ENCODE results near the gene ZNF774.
A peak's percentile ranks its signal among the peaks of the same experiment; 100 is the strongest.

Gene ZNF774

GRCh38 chr15:90352107-90352893, at the start of gene ZNF774 (continued):
- TF ChIP-seq BCL6B (tag by site-specific recombination; IDR thresholded peaks at IDR 0.05) (no peak), ZNF449 (tag by site-specific recombination; IDR thresholded peaks at IDR 0.05) (no peak), ZNF2 (tag by site-specific recombination; IDR thresholded peaks at IDR 0.05) (peak; percentile 19; the same call in 1 of the 2 replicates), OVOL3 (tag by site-specific recombination; IDR thresholded peaks at IDR 0.05) (no peak), ZSCAN30 (tag by site-specific recombination; IDR thresholded peaks at IDR 0.05) (no peak), ZNF529 (tag by site-specific recombination; IDR thresholded peaks at IDR 0.05; ENCODE audit: insufficient replicate concordance) (no peak), ZNF133 (tag by site-specific recombination; IDR thresholded peaks at IDR 0.05) (no peak), ZNF24 (tag by site-specific recombination; IDR thresholded peaks at IDR 0.05) (peak; percentile 39; the same call in 1 of the 2 replicates), ZNF292 (tag by site-specific recombination; IDR thresholded peaks at IDR 0.05; ENCODE audit: borderline replicate concordance, low read depth) (no peak), ZNF704 (tag by site-specific recombination; IDR thresholded peaks at IDR 0.05) (no peak), ZSCAN4 (tag by site-specific recombination; IDR thresholded peaks at IDR 0.05) (peak; percentile 15; the same call in 1 of the 2 replicates), BCL11A (tag by site-specific recombination; IDR thresholded peaks at IDR 0.05; ENCODE audit: low read depth) (no peak), ZNF274 (IDR thresholded peaks at IDR 0.05; ENCODE audit: low read length) (no peak), ZNF274 (tag by site-specific recombination; IDR thresholded peaks at IDR 0.05; ENCODE audit: borderline replicate concordance) (no peak), ZNF239 (tag by site-specific recombination; IDR thresholded peaks at IDR 0.05) (no peak), ZNF221 (tag by site-specific recombination; IDR thresholded peaks at IDR 0.05; ENCODE audit: borderline replicate concordance) (no peak), ZNF23 (tag by site-specific recombination; IDR thresholded peaks at IDR 0.05; ENCODE audit: borderline replicate concordance) (no peak), ZNF837 (tag by site-specific recombination; IDR thresholded peaks at IDR 0.05) (no peak), KLF8 (tag by site-specific recombination; IDR thresholded peaks at IDR 0.05) (peak; percentile 81), ZFP37 (tag by site-specific recombination; IDR thresholded peaks at IDR 0.05) (peak; percentile 35; the same call in 1 of the 2 replicates), ZBTB6 (tag by site-specific recombination; IDR thresholded peaks at IDR 0.05) (no peak), ELK4 (IDR thresholded peaks at IDR 0.05; ENCODE audit: borderline replicate concordance, low read depth, low read length) (no peak), KLF17 (tag by site-specific recombination; IDR thresholded peaks at IDR 0.05) (peak; percentile 67), ZNF747 (tag by site-specific recombination; IDR thresholded peaks at IDR 0.05) (no peak), ZNF324 (tag by site-specific recombination; IDR thresholded peaks at IDR 0.05) (no peak; the same call in 1 of the 2 replicates), ZNF639 (tag by site-specific recombination; IDR thresholded peaks at IDR 0.05) (no peak), ZFHX2 (tag by site-specific recombination; conservative IDR thresholded peaks at IDR 0.05) (no peak), ZNF140 (tag by site-specific recombination; IDR thresholded peaks at IDR 0.05) (no peak)
